Fibroblast of the aortic adventitia (primary cell): Measurements from ENCODE around the gene WBP11. TPM values are rescaled to one million over a fixed set of nuclear protein-coding genes. Genes with fewer than 3 reads are reported as not detected.
A peak's percentile ranks its signal among the peaks of the same experiment; 100 is the strongest.

Experiments
- DNase-seq: peaks from one replicate; pipeline ENCODE4 v3.0.0-alpha.2; 2010; ENCODE audit warnings: low read depth
- H3K4me3 ChIP-seq: 2 replicates; pipeline ENCODE4 v1.5.1; 2011; ENCODE audit warnings: low read depth, mild to moderate bottlenecking, control low read depth, low read length, moderate library complexity
- CTCF ChIP-seq: IDR thresholded peaks from 2 replicates; pipeline ENCODE4 v1.5.1; 2011; ENCODE audit warnings: mild to moderate bottlenecking, low read length, control low read depth, inconsistent platforms; ENCODE audit not compliant: insufficient read depth
- total RNA-seq: library from RNA; depleted of rRNA; stranded (reverse); fragments of >200 nt; gene quantifications from 2 replicates; pipeline ENCODE4 v1.2.3, GENCODE V29; 2012; ENCODE audit warnings: low replicate concordance

The WBP11 gene
- total RNA-seq, 1 donor: 15.9 TPM

DNA sequence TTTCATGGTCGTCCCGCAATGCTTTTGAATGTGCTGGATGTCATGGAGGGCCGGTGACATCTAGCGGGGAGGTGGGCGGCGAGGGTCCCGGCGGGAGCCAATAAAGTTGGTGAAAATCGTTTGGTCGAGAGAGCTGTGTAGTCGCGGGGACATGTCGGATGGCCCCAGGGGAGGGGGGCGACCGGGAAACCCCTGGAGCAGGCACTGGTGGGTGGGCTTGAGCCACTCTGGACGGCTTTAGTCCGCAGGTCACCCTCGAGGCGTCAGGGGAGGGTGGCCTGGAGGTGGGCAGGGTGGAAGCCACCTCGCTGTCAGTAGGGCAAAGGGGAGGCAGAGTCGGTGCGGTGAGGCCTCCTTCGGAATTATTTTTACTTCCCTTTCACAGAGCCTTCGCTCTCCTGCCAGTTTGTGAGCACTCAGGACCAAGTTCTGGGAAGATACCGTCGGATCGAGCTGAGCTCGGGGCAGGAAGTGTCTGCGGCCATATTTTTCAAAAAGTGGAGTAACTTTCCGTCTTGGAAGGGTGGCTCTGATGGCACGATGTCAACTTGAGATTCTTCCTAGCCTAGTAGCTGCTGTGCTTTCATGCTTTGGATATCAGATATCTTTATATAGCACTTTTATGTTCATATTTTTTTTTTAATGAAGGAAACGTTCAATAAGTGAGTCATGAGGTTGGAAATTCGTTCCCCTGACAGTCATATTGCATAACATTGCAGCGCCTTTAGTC is 28.2 kb downstream of the WBP11 start:
- DNase-seq: peak; percentile 80
- TF ChIP-seq CTCF: no peak

GRCh38 chr12:14774074-14774905 is 29.0 kb downstream of the WBP11 start:
- DNase-seq: peak; percentile 96
- H3K4me3 ChIP-seq: peak overlapping the region; percentile 86
- no peak for TF ChIP-seq CTCF

More for the DNA sequence above, 28.2 kb downstream of the WBP11 start:
- peak overlapping the region; percentile 86 for H3K4me3 ChIP-seq

GRCh38 chr12:14773685-14774073 is 29.6 kb downstream of the WBP11 start:
- no peak for DNase-seq
- peak overlapping the region; percentile 86 for H3K4me3 ChIP-seq
- TF ChIP-seq CTCF: no peak

DNA sequence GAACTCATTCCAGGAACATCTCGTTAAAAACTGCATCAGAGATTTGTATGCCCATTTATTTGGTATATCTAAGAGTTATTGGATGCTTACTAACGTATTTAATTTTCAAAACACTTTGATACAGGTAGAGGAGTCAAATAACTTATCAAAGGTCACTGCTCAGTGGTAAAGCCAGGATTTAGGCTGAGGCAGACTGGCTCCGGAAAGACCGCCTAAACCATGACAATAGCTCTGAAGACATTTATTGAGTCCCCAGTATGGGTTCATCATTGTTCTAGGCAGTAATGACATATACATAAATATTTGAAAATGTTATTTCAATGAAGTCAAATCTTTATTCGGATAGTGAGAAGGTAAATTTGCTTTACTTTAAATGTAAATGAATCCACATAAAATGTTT is 30.3 kb downstream of the WBP11 start:
- H3K4me3 ChIP-seq: no peak overlapping the region
- TF ChIP-seq CTCF: no peak
- no peak for DNase-seq

GRCh38 chr12:14771651-14772137 is 31.6 kb downstream of the WBP11 start:
- no peak for TF ChIP-seq CTCF
- no peak for DNase-seq
- H3K4me3 ChIP-seq: no peak overlapping the region

- H3K4me3 ChIP-seq: peak overlapping the region; percentile 99
- peak; percentile 96 for DNase-seq
- TF ChIP-seq CTCF: no peak
Observed at GRCh38 chr12:14770496-14771461, 32.5 kb downstream of the WBP11 start.
